Lower leg skin (tissue), 3 donors: Measurements from ENCODE around the gene PTPRN.

Experiments
- POLR2A ChIP-seq, 2 donors: fragments of 450-650 bp; IDR thresholded peaks; one replicate each; pipeline ENCODE4 v1.6.1; 2016 to 2017; ENCODE audit warnings: antibody characterized with exemption in 2 of 2, mild to moderate bottlenecking in 1 of 2, moderate library complexity in 1 of 2
- TF ChIP-seq, protein P1 (sequence below), 3 donors: fragments of 450-650 bp; IDR thresholded peaks; one replicate each; pipeline ENCODE4 v1.5.1; 2016; ENCODE audit warnings: antibody characterized with exemption in 3 of 3, mild to moderate bottlenecking in 3 of 3, moderate library complexity in 2 of 3

DNA sequence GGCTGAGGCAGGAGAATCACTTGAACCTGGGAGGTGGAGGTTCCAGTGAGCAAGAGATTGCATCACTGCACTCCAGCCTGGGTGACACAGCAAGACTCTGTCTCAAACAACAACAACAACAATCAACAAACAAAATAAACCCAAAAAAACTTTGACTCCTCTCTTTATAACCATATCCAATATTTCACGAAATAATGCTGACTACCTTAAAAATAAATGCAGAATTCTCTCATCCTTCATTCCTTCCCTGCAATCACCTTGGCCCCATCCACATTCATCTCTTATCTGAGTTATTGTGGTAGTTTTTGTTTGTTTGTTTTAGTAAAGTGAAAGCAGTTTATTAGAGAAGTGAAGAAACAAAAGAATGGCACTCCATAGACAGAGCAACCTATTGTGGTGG is 3.2 kb downstream of the PTPRN start:
- TF ChIP-seq, protein P1, sequence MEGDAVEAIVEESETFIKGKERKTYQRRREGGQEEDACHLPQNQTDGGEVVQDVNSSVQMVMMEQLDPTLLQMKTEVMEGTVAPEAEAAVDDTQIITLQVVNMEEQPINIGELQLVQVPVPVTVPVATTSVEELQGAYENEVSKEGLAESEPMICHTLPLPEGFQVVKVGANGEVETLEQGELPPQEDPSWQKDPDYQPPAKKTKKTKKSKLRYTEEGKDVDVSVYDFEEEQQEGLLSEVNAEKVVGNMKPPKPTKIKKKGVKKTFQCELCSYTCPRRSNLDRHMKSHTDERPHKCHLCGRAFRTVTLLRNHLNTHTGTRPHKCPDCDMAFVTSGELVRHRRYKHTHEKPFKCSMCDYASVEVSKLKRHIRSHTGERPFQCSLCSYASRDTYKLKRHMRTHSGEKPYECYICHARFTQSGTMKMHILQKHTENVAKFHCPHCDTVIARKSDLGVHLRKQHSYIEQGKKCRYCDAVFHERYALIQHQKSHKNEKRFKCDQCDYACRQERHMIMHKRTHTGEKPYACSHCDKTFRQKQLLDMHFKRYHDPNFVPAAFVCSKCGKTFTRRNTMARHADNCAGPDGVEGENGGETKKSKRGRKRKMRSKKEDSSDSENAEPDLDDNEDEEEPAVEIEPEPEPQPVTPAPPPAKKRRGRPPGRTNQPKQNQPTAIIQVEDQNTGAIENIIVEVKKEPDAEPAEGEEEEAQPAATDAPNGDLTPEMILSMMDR (IDR thresholded peaks at IDR 0.05) = no peak
- no peak for TF ChIP-seq POLR2A (IDR thresholded peaks at IDR 0.05)
